Measurements from ENCODE around the gene GREB1. TPM values are rescaled to one million over a fixed set of nuclear protein-coding genes. Genes with fewer than 3 reads are reported as not detected.

The GREB1 gene
- total and polyA plus RNA-seq, 2 of the 13 experiments (the other 11 are each of a cell fraction or from before 2014, with no cell fraction given), result 31.3 to 61.2 TPM

GRCh38 chr2:11681722-11682589, 148.1 kb downstream of the GREB1 start (continued):
- no peak for TF ChIP-seq ZBTB25 (CRISPR knock-in tag; IDR thresholded peaks at IDR 0.05)
- peak; percentile 40; the same call in 1 of the 2 replicates for TF ChIP-seq GATAD2A (CRISPR knock-in tag; IDR thresholded peaks at IDR 0.05)
- 0 out of 2 replicates have a peak, but pooled peaks have one; percentile 45 for TF ChIP-seq ZMAT3 (CRISPR knock-in tag; conservative IDR thresholded peaks at IDR 0.05)
- TF ChIP-seq KLF13 (CRISPR knock-in tag; IDR thresholded peaks at IDR 0.05), result 0 out of 2 replicates have a peak, but pooled peaks have one; percentile 25
- 0 out of 4 replicates have a peak, but pooled peaks of 1 of the 2 experiments have one; percentile 7 for TF ChIP-seq EP300 (IDR thresholded peaks at IDR 0.05; ENCODE audit: low read depth in 2 of 2, low read length in 2 of 2)
- no peak for TF ChIP-seq EP300 (CRISPR knock-in tag; IDR thresholded peaks at IDR 0.05; ENCODE audit: borderline replicate concordance)
- TF ChIP-seq ZNF431 (CRISPR knock-in tag; IDR thresholded peaks at IDR 0.05; ENCODE audit: borderline replicate concordance, low read depth), result no peak
- no peak for TF ChIP-seq RERE (CRISPR knock-in tag; IDR thresholded peaks at IDR 0.05; ENCODE audit: low read depth)
- 0 out of 2 replicates have a peak, but pooled peaks have one; percentile 23 for TF ChIP-seq ZNF230 (CRISPR knock-in tag; IDR thresholded peaks at IDR 0.05)
- TF ChIP-seq GLI4 (CRISPR knock-in tag; IDR thresholded peaks at IDR 0.05; ENCODE audit: borderline replicate concordance), result no peak
- TF ChIP-seq KAT8 (CRISPR knock-in tag; IDR thresholded peaks at IDR 0.05), result peak; percentile 54; the same call in 1 of the 2 replicates
- no peak for TF ChIP-seq ZZZ3 (CRISPR knock-in tag; IDR thresholded peaks at IDR 0.05; ENCODE audit: borderline replicate concordance)
- TF ChIP-seq ARID3A (IDR thresholded peaks at IDR 0.05; ENCODE audit: low read depth, low read length), result no peak
- TF ChIP-seq SOX13 (IDR thresholded peaks at IDR 0.05), result no peak
- TF ChIP-seq SOX13 (CRISPR knock-in tag; conservative IDR thresholded peaks at IDR 0.05 in 1 of 2, IDR thresholded peaks at IDR 0.05 in 1 of 2), result peak in 1 of 2 experiments; percentile 10; a peak in 1 of 4 replicates
- TF ChIP-seq SOX6 (IDR thresholded peaks at IDR 0.05), result no peak
- TF ChIP-seq SOX6 (CRISPR knock-in tag; IDR thresholded peaks at IDR 0.05), result peak; percentile 40
- peak; percentile 40 for TF ChIP-seq HNRNPLL (IDR thresholded peaks at IDR 0.05; ENCODE audit: low read depth, low read length, poor library complexity, severe bottlenecking)
- TF ChIP-seq HDAC1 (CRISPR knock-in tag; IDR thresholded peaks at IDR 0.05), result peak; percentile 40; the same call in 1 of the 2 replicates
- TF ChIP-seq CBX5 (CRISPR knock-in tag; IDR thresholded peaks at IDR 0.05; ENCODE audit: borderline replicate concordance), result peak; percentile 47; the same call in 1 of the 2 replicates
- 0 out of 2 replicates have a peak, but pooled peaks have one; percentile 42 for TF ChIP-seq TRIM24 (CRISPR knock-in tag; IDR thresholded peaks at IDR 0.05)

Measured in HepG2 (cell line).